Coronary artery (tissue), 2 donors: ENCODE results near the gene TLX3.

Source experiments
- DNase-seq: peaks from one replicate; pipeline ENCODE4 v3.0.0-alpha.2; 2017; ENCODE audit warnings: low spot score
- H3K27ac ChIP-seq, 2 donors: fragments of 200-600 bp; sonication (generic); one replicate each; pipeline ENCODE4 v1.5.1; 2016 to 2019
- H3K4me3 ChIP-seq: fragments of 200-600 bp; sonication (generic); 2 replicates; pipeline ENCODE4 v1.5.1; 2016; ENCODE audit warnings: mild to moderate bottlenecking, moderate library complexity
- CTCF ChIP-seq: fragments of 200-600 bp; sonication (generic); IDR thresholded peaks from one replicate; pipeline ENCODE4 v1.5.1; 2019; ENCODE audit warnings: antibody characterized with exemption

The TLX3 gene

GRCh38 chr5:171308453-171309275, at the start of gene TLX3:
Gene TLX3 (plus strand): TSS chr5:171309248. CDS start chr5:171309366, 118 bp downstream.
- DNase-seq = no peak
- Histone ChIP-seq H3K4me3 (peak within 1 kb of the TSS; percentile 21), H3K27ac (no peak within 1 kb of the TSS)
- no peak for TF ChIP-seq CTCF

GRCh38 chr5:171261361-171261760, 47.7 kb upstream of the TLX3 start:
- no peak for TF ChIP-seq CTCF
- H3K27ac ChIP-seq = no peak overlapping the region
- no peak overlapping the region for H3K4me3 ChIP-seq
- DNase-seq = no peak

GRCh38 chr5:171261904-171262303, 47.1 kb upstream of the TLX3 start:
- no peak overlapping the region for H3K27ac ChIP-seq
- H3K4me3 ChIP-seq = no peak overlapping the region
- no peak for TF ChIP-seq CTCF
- DNase-seq = no peak

- H3K4me3 ChIP-seq = no peak overlapping the region
- H3K27ac ChIP-seq = no peak overlapping the region
- no peak for DNase-seq
- no peak for TF ChIP-seq CTCF
Measured at GRCh38 chr5:171263181-171263580, 45.9 kb upstream of the TLX3 start.

- Histone ChIP-seq H3K4me3 (no peak overlapping the region), H3K27ac (no peak overlapping the region)
- DNase-seq = no peak
- no peak for TF ChIP-seq CTCF
Measured at GRCh38 chr5:171264843-171265242, 44.2 kb upstream of the TLX3 start.

GRCh38 chr5:171268700-171269620, 40.1 kb upstream of the TLX3 start:
- H3K4me3 ChIP-seq = no peak overlapping the region
- TF ChIP-seq CTCF = no peak

More at GRCh38 chr5:171268700-171269620, 40.1 kb upstream of the TLX3 start:
- no peak overlapping the region for H3K27ac ChIP-seq
- DNase-seq = no peak
